Frontal cortex (tissue), 4 donors: Measurements from ENCODE around the gene CNN2. TPM values are rescaled to one million over a fixed set of nuclear protein-coding genes. Genes with fewer than 3 reads are reported as not detected.

Source experiments
- DNase-seq, 2 donors: peaks; one replicate each; pipeline ENCODE4 v3.0.0; 2012; ENCODE audit warnings: low spot score in 2 of 2
- FAIRE-seq: peaks from 2 replicates; lab custom pipeline; 2012; peaks lifted over from hg19 to GRCh38; lab: Jason Lieb, UNC
- total RNA-seq: library from RNA; depleted of rRNA; stranded (reverse); fragments of >200 nt; gene quantifications from one replicate; pipeline ENCODE4 v1.2.3, GENCODE V29; 2014
- donor health status: control.
- donor health status: control.
- donor health status: control.

CNN2 gene
- total RNA-seq, 1 donor from 2014 or later, result 8.2 TPM

DNA sequence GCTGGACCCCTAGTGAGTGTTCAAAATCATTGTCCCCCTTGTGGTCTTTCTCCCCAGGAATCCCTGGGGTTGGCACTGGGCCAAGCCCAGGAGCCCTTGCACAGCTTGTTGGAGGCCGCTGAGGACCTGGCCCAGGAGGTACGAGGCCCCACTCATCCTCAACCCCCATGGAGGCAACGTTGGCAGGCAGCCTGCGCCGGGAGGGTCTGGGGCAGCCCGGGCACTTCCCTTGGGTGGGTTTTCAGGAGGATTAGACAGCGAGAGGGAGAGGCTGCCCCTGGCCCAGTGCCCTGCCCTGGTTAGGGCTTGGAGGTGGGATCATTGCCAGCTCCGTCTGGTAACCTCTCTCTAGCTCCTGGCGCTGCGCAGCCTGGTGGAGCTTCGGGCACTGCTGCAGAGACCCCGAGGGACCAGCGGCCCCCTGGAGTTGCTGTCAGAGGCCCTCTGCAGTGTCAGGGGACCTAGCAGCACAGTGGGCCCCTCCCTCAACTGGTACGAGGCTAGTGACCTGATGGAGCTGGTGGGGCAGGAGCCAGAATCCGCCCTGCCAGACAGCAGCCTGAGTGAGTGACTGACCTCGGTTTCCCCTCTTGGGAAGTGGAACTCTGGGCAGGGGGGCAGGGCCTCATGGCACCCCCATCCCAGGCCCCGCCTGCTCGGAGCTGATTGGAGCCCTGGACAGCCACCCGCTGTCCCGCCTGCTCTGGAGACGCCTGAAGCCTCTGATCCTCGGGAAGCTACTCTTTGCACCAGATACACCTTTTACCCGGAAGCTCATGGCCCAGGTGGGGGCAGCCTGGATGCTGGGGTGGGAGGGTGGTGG lies 16.5 kb downstream of the CNN2 start:
- FAIRE-seq (no peak), DNase-seq (no peak)

DNA sequence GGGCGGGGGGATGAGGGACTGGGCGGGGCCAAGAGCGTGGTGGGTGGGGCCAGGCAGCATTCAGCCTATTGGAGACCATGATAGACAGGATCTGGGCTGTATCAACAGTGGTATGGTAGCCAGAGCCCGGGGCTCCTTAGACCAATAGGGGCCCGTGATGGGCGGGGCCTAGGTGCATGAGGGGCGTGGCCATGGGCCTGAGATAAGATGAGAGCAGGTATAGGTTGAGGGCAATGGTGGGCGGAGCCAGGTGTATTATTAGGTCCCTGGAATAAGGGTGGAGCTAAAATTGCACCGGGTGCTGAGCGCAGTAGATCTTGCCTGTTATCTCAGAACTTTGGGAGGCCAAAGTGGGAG lies 18.8 kb downstream of the CNN2 start:
- DNase-seq (no peak), FAIRE-seq (no peak)

DNA sequence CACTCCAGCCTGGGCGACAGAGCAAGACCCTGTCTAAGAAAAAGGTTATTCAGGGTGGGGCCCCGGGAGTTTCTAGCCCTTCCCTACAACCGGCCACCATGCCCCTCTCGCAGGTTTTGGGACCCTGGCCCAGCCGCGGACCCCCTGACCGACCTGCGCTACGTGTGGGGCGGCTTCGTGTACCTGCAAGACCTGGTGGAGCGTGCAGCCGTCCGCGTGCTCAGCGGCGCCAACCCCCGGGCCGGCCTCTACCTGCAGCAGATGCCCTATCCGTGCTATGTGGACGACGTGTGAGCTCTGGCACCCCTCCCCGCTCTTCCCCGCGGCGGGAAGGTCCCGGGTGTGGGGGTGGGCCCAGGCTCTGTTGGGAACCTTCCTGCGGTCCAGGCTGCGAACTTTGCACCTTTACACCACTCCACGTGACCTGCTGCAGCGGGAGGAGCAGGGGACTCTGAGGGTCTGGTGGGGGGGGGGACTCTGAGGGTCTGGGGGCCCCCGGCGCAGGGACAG lies 19.8 kb downstream of the CNN2 start:
- no peak for DNase-seq
- no peak for FAIRE-seq

DNA sequence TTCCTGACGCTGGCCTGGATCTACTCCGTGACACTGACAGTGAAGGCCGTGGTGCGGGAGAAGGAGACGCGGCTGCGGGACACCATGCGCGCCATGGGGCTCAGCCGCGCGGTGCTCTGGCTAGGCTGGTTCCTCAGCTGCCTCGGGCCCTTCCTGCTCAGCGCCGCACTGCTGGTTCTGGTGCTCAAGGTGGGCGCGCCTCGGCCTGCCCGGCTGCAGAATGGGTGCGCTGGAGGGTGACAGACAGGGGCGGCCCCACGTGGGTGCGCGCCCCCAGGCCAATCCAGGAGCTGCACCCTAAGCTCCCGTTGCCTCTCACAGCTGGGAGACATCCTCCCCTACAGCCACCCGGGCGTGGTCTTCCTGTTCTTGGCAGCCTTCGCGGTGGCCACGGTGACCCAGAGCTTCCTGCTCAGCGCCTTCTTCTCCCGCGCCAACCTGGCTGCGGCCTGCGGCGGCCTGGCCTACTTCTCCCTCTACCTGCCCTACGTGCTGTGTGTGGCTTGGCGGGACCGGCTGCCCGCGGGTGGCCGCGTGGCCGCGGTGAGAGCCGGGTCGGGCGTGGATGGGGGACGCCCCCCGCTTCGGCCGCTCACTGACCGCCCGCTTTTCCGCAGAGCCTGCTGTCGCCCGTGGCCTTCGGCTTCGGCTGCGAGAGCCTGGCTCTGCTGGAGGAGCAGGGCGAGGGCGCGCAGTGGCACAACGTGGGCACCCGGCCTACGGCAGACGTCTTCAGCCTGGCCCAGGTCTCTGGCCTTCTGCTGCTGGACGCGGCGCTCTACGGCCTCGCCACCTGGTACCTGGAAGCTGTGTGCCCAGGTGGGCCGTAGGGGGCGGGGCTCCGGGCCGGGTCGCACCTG lies 20.7 kb downstream of the CNN2 start:
- DNase-seq, result no peak
- FAIRE-seq, result no peak

DNA sequence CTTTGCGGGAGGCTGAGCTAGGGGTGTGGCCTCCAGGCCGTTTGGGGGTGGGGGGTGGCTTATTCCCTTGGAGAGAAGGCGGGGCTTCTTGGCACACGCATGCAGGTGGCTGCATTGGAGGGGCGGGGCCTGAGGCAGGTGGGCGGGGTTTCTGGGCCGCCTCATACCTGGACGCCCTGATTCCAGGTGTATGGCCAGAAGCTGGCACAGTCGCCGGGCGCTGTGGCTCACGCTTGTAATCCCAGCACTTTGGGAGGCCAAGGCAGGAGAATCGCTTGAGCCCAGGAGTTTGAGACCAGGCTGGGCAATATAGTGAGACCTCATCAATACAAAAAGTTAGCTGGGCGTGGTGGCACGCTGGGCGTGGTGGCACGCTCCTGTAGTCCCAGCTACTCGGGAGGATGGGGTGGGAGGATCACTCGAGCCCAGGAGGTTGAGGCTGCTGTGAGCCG lies 21.3 kb downstream of the CNN2 start:
- DNase-seq, result no peak
- no peak for FAIRE-seq

DNA sequence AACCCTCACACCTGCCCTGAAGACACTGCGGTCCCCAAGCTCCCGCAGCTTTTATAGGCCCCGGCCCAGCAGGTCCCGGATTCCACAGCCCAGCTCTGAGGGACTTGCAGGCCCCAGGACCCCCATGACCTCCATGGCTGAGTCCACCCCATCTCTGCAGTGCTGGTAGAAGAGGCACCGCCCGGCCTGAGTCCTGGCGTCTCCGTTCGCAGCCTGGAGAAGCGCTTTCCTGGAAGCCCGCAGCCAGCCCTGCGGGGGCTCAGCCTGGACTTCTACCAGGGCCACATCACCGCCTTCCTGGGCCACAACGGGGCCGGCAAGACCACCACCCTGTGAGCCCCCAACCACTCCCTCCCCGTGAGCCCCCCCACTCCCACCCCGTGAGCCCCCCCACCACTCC lies 22.7 kb downstream of the CNN2 start:
- DNase-seq, result no peak
- FAIRE-seq, result no peak

DNA sequence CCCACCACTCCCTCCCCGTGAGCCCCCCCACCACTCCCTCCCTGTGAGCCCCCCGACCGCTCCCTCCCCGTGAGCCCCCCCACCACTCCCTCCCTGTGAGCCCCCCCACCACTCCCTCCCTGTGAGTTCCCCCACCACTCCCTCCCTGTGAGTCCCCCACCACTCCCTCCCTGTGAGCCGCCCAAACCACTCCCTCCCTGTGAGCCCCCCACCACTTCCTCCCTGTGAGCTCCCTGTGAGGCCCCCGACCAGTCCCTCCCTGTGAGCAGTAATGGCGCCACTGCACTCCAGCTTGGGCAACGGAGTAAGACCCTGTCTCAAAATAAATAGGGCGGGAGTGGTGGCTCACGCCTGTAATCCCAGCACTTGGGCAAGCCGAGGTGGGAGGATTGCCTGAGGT lies 23.4 kb downstream of the CNN2 start:
- DNase-seq (no peak), FAIRE-seq (no peak)

DNA sequence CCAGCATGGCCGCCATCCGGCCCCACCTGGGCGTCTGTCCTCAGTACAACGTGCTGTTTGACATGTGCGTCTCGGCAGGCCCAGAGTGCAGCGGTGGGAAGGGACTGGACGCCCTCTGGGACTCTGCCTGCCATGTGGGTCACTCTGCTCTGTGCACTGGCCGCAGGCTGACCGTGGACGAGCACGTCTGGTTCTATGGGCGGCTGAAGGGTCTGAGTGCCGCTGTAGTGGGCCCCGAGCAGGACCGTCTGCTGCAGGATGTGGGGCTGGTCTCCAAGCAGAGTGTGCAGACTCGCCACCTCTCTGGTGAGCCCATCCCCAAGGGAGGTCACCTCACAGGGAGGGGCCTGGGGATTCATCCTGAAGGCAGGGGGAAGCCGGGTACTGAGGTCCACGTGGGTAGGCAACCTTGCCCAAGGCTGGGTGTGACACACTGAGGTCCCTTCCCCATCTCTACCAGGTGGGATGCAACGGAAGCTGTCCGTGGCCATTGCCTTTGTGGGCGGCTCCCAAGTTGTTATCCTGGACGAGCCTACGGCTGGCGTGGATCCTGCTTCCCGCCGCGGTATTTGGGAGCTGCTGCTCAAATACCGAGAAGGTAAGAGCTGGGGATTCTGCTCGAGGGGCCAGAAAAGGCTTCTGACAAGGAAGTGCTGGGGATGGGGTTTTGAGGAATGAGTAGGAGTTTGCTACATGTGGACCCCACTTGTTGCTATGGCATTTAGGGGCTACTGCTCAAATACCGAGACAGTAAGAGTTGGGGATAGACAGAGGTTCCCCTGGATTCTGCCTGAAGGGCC lies 24.8 kb downstream of the CNN2 start:
- FAIRE-seq (no peak), DNase-seq (no peak)

DNA sequence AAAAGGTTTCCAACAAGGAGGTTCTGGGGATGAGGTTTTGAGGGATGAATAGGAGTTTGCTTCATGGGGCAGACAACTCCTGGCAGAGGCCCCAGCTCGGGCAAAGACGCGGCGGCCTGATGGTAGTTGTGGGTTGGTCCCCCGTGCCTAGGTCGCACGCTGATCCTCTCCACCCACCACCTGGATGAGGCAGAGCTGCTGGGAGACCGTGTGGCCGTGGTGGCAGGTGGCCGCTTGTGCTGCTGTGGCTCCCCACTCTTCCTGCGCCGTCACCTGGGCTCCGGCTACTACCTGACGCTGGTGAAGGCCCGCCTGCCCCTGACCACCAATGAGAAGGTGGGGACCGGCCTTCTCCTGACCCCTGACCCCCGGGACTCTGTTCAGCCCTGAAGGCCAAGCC lies 25.4 kb downstream of the CNN2 start:
- FAIRE-seq (no peak), DNase-seq (no peak)

DNA sequence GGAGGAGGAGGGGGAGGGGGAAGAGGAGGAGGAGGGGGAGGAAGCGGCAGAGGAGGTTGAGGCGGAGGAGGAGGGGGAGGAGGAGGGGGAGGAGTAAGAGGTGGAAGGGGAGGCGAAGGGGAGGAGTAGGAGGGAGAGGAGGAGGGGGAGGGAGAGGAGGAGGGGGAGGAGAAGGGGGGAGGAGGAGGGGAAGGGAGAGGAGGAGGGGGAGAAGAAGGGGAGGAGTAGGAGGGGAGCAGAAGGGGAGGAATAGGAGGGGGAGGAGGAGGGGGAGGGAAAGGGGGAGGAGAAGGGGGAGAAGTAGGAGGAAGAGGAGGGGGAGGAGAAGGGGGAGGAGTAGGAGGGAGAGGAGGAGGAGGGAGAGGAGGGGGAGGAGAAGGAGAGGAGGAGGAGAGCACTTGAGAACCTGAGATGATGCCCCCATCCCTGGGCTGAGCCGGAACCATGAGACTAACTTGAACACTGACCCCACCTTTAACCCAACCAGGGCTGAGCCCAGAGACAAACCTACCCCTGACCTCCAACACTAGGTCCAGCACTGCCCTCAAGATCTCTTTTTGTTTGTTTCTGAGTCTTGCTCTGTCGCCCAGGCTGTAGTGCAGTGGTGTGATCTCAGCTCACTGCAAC lies 26.1 kb downstream of the CNN2 start:
- FAIRE-seq, result no peak

DNA sequence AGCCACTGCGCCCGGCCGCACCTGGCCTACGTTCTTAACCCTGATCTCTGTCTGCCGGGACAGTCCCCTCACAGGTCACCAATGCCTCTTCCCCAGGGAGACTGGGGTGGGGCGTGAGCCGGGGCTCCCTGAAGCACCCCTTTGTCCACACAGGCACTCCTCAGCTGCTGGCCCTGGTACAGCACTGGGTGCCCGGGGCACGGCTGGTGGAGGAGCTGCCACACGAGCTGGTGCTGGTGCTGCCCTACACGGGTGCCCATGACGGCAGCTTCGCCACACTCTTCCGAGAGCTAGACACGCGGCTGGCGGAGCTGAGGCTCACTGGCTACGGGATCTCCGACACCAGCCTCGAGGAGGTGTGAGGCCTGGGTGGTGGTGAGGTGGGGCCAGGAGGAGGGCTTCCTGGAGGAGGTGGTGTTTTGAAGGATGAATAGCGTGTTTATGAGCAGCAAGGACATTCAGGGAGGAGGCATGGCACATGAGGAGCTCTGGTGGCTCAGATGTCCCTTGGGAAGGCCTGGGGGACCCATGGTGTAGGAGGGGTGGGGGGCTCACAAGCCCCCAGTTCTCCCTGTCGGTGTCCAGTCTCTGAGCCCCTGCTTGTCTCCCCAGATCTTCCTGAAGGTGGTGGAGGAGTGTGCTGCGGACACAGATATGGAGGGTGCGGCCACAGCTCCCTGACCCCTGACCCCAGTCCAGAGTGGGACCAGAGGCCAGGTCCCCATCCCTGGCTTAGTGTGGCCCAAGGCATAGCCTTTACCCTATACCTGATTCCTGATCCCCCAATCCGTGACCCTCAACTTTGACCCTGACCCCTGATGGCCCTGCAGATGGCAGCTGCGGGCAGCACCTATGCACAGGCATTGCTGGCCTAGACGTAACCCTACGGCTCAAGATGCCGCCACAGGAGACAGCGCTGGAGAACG lies 27.0 kb downstream of the CNN2 start:
- DNase-seq (no peak), FAIRE-seq (no peak)

More for the DNA sequence above, 26.1 kb downstream of the CNN2 start:
- DNase-seq, result no peak

DNA sequence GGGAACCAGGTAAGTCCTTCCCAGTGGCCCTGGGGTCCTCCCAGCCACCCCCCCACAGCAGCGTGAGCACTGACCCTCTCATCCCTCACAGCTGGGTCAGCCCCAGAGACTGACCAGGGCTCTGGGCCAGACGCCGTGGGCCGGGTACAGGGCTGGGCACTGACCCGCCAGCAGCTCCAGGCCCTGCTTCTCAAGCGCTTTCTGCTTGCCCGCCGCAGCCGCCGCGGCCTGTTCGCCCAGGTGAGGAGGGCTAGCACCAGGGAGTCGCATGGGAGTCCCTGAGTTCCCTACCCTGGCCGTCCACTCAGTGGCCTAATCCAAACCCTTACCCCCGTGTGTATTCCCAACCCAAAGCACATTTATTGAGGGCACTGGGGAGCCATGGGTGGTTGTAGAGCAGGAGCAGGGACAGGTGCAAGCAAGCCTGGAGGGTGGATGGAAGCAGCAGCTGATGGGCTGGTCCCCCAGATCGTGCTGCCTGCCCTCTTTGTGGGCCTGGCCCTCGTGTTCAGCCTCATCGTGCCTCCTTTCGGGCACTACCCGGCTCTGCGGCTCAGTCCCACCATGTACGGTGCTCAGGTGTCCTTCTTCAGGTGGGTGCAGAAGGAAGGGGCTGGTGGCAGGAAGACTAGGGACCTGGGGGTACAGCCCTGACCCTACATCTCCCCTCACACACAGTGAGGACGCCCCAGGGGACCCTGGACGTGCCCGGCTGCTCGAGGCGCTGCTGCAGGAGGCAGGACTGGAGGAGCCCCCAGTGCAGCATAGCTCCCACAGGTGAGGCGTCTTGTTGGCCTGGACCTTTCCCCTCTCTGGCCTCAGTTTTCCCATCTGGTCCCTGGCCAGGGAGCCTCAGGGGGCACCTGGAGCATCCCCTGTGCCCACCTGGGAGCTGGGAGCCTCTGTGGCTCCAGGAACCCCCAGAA lies 28.0 kb downstream of the CNN2 start:
- no peak for DNase-seq
- FAIRE-seq, result no peak

DNA sequence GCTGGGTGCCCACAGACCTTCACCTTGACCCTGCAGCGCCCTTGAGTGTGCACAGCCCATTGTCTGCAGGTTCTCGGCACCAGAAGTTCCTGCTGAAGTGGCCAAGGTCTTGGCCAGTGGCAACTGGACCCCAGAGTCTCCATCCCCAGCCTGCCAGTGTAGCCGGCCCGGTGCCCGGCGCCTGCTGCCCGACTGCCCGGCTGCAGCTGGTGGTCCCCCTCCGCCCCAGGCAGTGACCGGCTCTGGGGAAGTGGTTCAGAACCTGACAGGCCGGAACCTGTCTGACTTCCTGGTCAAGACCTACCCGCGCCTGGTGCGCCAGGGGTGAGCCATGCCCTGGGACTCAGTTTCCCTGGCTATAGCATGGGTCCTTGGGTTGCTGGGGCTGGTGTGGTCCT lies 28.6 kb downstream of the CNN2 start:
- FAIRE-seq, result no peak
- no peak for DNase-seq

DNA sequence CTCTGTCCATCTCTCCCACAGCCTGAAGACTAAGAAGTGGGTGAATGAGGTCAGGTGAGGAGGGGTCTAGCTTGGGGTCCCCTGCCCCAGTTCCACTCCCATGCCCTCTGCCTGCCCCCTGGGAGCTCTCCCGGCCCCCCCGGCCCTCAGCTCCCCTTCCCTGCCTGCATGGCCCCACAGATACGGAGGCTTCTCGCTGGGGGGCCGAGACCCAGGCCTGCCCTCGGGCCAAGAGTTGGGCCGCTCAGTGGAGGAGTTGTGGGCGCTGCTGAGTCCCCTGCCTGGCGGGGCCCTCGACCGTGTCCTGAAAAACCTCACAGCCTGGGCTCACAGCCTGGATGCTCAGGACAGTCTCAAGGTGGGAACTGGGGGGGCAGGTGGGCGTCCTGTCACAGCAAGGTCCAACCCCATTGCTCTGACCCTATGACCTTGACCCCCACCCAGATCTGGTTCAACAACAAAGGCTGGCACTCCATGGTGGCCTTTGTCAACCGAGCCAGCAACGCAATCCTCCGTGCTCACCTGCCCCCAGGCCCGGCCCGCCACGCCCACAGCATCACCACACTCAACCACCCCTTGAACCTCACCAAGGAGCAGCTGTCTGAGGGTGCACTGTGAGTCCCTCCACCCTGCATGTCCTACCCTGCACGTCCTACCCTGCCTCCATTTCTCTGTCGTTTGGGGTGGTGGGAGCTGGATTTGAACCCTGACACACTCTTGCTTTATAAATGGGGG lies 29.6 kb downstream of the CNN2 start:
- DNase-seq (no peak), FAIRE-seq (no peak)

DNA sequence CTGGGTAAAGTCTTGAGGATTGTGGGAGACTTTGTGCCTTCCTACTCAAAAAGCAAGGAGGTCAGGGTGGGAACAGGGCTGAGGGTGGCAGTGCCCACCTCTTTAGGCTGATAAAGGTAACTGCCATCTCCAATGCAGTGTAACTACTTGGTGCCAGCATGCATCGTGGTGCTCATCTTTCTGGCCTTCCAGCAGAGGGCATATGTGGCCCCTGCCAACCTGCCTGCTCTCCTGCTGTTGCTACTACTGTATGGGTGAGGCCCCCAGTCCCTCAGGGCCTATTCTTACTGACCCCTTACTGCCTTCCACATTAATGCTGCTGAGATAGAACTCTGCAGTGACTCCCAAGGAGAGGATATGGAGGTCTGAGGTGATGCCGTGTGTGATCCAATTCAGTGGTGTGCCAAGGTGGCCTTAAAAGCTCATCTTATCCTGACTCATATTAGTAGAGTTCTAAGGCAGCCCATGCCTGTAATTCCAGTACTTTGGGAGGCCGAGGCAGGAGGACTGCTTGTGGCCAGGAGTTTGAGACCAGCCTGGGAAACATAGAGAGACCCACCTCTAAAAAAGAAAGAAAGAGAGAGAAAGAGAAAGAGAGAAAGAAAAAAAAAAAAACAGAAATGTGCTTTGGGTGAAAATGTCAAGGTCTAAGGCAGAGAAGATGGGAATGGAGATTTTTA lies 30.9 kb downstream of the CNN2 start:
- FAIRE-seq (no peak), DNase-seq (no peak)

DNA sequence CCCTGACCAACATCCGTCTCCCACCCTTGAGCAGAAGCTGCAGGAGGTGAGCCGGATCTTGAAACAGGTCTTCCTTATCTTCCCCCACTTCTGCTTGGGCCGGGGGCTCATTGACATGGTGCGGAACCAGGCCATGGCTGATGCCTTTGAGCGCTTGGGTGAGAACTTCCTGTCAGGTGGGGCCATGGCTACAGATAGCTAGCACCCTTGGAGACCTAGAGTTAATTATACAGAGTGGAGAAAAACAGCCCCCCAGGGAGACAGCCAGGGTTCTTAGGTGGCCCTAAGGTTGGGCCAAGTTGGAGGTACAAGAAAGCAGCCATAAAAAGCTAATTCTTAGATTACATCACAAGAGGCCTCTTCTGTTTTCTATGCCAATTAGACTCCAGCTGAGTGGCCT lies 31.7 kb downstream of the CNN2 start:
- DNase-seq (no peak), FAIRE-seq (no peak)
